Sigmoid colon (tissue), 4 donors: Measurements from ENCODE around the gene TNNC2.

ENCODE experiments used
- CTCF ChIP-seq, 4 experiments: fragments of 450-650 bp in 3 of 4; fragments of 200-600 bp in 1 of 4; IDR thresholded peaks; one replicate each; pipeline ENCODE4 v1.5.1; 2016 to 2019; ENCODE audit warnings: antibody characterized with exemption in 4 of 4, mild to moderate bottlenecking in 3 of 4, moderate library complexity in 2 of 4
- POLR2AphosphoS5 ChIP-seq, 4 donors: sonication (generic); formaldehyde crosslinking; IDR thresholded peaks; one replicate each; pipeline ENCODE4 v1.6.1; 2017; ENCODE audit warnings: antibody characterized with exemption in 4 of 4

- TF ChIP-seq CTCF (IDR thresholded peaks at IDR 0.05): no peak
- no peak for TF ChIP-seq POLR2AphosphoS5 (IDR thresholded peaks at IDR 0.05)
Observed at GRCh38 chr20:45819466-45819865, 7.6 kb downstream of the TNNC2 start.
